Renal cortex interstitium (tissue), 11 donors: ENCODE data around the gene KLHL26. TPM values are rescaled to one million over a fixed set of nuclear protein-coding genes. Genes with fewer than 3 reads are reported as not detected.
"Not testable (repeated sequence)": the region's sequence is repeated elsewhere in the genome, so short reads cannot be mapped to it uniquely, and the experiment has no call there.

Source experiments
- DNase-seq, 11 donors: peaks; one replicate each; pipeline ENCODE4 v3.0.0-alpha.2; 2013; ENCODE audit warnings: low read depth in 9 of 11, low spot score in 4 of 11; ENCODE audit errors: extremely low read depth in 1 of 11
- polyA plus RNA-seq, 3 donors: library from polyadenylated mRNA; unstranded; fragments of 120-200 nt; gene quantifications; one replicate each; pipeline ENCODE4 v1.2.1, GENCODE V29; 2013; ENCODE audit not compliant: insufficient read length in 3 of 3

The KLHL26 gene
- polyA plus RNA-seq, 3 donors: 4.7 to 11.4 (median 8.2) TPM

GRCh38 chr19:18670312-18670711 is 33.5 kb downstream of the KLHL26 start:
- peak in 4 of 11 donors; percentile 36 to 57 (median 49) for DNase-seq

DNA sequence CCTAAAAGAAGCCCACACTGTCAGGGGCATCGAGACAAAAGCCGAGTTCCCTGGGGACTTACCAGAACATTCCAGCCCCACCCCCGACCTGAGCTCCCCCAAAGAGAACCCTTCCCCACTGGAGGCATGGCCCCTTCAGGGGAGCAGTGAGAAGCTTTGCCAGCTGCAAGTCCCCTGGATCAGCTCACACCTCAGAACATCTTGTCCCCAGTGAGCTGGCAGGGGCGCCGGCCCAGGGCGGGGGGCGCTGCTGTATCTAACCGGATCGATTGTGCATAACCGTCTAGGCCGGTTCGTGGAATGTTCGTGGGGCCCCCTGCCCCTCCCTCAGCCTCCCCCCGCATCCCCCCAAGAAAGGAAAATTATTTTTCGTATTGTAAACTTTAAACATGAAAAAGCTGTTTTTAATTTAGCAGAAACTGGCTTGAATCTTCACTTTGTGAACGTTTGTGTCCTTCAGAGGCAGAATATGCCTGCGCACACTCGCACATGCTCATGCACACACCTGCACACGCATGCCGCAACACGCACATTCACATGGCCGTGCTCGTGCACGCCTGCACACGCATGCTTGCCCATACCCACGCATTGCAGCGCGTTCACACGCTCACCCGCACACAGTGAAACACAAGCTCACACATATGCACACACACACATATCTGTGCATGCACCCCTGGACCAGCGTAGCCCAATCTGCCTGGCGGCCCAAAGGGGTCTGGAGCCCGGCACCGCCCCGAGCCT is 34.6 kb downstream of the KLHL26 start:
- DNase-seq: no peak

- DNase-seq: no peak
These were observed 35.2 kb downstream of the KLHL26 start for GRCh38 chr19:18672044-18672451.

DNA sequence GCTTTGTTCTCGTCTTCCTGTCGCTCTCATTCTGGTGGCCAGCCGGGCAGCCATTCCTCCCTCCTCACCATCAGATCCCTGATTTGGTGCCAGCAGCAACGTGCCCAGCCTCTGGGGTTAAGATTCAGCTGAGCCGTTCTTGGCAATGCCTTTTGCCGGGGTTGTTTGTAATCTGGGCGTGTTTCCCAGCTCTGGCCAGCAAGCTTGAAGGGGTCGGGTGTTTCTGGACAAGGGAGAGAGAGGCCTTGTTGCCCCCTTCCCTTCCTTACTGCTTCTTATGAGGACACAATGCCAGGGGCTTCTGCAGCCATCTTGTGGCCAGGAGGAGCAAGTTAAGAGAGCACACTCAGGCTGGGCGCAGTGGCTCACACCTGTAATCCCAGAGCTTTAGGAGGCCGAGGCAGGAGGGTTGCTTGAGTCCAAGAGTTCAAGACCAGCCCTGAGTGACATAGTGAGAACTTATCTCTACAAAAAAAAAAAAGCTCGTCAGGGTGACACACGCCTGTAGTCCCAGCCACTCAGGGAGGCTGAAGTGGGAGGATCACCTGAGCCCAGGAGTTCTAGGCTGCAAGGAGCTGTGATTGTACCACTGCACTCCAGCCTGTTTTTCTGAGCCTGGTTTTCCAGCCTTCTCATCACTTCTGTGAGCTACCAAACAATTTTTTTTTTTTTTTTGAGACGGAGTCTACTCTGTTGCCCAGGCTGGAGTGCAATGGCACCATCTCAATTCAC is 35.9 kb downstream of the KLHL26 start:
- DNase-seq: no peak

DNA sequence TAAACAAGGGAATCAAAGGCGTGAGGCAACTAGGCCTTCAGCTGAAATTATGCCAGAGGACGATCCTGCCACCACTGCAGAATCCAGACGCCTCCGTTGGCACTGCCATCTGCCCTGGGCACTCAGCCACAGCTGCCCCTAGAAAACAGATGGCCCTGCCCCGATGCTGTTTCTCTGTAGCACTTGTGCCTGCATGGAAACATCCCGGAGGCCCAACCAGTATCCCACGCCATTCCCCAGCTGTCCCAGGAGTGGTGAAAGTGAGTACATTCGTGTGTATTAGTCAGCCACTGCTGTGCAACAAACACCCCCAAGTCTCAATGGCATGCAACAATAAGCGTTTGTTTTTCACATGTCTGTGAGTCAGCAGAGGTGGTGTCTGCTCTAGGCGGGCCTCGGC is 37.8 kb downstream of the KLHL26 start:
- DNase-seq: no peak

GRCh38 chr19:18675779-18676178 is 39.0 kb downstream of the KLHL26 start:
- no peak for DNase-seq

- DNase-seq: no peak
These were observed 39.9 kb downstream of the KLHL26 start for GRCh38 chr19:18676692-18677091.

DNA sequence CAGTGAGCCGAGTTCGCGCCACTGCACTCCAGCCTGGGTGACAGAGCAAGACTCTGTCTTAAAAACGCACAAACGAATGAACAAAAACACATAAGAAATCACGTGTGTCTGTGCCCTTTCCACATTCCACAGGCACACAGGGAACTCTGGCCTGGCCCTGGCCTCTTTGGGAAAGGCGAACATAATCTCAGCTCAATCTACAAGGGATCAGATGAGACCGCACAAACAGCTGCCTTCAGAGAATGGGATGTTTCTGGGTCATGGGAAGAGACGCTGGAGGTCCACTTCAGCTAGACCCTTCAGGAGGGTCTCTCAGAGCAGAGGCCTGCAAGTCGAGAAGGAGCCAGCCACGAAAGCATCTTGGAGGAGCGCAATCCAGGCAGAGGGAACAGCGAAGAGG is 40.3 kb downstream of the KLHL26 start:
- DNase-seq: no peak

DNA sequence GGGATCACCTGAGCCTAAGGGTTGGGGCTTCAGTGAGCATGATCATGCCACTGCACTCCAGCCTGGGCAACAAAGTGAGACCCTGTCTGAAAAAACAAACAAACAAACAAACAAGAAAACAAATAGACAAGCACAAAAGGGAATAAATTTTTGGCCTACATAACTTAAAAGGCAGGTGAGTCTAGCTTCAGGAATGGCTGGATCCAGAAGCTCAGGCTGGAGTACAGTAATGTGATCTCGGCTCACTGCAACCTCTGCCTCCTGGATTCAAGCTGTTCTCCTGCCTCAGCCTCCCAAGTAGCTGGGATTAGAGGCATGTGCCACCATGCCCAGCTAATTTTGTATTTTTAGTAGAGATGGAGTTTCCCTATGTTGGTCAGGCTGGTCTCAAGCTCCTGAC is 43.3 kb downstream of the KLHL26 start:
- DNase-seq: not testable (repeated sequence)

GRCh38 chr19:18682807-18683108 is 45.9 kb downstream of the KLHL26 start:
- no peak for DNase-seq

DNA sequence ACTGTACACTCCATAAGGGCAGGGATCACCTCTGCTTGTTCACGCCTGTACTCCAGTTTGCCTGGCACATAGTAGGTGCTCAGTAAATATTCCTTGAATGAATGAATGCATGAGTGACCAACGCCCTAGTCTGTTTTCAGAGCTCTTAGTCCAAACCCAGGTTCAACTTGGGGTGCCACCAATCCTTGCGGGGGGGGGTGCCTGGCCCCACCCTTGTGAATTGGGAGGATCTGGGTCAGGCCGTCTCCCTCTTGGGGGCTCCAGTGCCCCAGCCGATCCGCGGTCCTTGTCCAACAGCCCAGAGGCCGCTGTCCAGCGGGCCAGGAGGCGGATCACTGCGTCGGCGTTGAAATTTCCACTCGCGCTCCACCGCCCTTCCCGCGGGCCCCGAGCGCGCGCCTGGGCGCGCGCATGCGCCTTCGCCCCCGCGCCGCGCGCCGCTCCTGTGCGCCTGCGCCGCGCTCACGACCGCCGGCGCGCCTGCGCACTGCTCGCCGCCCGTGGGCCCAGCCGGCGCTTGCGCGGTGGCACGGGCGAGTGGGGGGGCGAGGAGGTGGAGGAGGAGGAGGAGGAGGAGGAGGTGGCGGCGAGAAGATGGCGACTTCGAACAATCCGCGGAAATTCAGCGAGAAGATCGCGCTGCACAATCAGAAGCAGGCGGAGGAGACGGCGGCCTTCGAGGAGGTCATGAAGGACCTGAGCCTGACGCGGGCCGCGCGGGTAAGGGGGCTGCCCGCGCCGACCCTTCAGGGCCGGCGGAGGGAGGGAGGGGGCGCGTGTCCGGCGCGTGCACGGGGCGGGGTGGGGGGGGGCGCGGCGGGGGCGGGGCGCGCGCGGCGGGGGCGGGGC is 46.5 kb downstream of the KLHL26 start, which contains the start of gene CRTC1:
Gene CRTC1 (plus strand): TSS at position 572 of the 849 bp plus-strand sequence. CDS start 23 bp downstream, at position 595.
- DNase-seq: peak in 10 of 11 donors; percentile 52 to 87 (median 81)

GRCh38 chr19:18683958-18684641 is 47.3 kb downstream of the KLHL26 start:
- DNase-seq: no peak

- no peak for DNase-seq
These were observed 47.8 kb downstream of the KLHL26 start for GRCh38 chr19:18684642-18684993.

DNA sequence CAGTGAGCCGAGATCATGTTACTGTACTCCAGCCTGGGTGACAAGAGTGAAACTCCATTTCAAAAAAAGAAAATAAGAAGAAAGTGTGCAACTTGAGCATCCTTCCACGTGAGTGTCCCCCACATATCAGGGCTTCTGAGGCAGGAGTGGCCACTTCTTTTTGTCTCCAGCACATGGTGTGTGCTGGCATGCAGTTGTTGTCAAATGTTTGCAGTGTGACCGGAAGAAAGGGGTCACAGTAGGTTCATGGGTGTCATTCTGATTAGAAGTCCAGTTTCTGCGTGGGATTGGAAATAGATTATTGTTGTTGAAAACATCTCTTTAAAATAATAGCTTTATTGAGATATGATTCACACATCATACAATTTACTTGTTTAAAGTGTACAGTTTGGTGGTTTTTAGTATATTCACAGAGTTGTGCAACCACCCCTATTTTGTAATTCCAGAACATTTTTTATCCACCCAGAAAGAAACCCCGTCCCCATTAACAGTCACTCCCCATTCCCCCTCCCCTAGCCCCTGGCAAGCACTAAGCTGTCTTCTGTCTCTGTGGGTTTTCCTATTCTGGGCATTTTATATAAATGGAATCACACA is 48.9 kb downstream of the KLHL26 start:
- no peak for DNase-seq

GRCh38 chr19:18687740-18688465 is 51.1 kb downstream of the KLHL26 start:
- no peak for DNase-seq

- DNase-seq: no peak
These were observed 59.2 kb downstream of the KLHL26 start for GRCh38 chr19:18696023-18696422.

- no peak for DNase-seq
These were observed 60.9 kb downstream of the KLHL26 start for GRCh38 chr19:18697680-18698079.
